Esophagus muscularis mucosa (tissue), 4 donors: ENCODE measurements around the gene ZNF578. TPM values are rescaled to one million over a fixed set of nuclear protein-coding genes. Genes with fewer than 3 reads are reported as not detected.

Experiments
- DNase-seq: peaks from one replicate; pipeline ENCODE4 v3.0.0-alpha.2; 2017; ENCODE audit errors: extremely low spot score
- H3K27ac ChIP-seq, 4 donors: fragments of 200-600 bp; sonication (generic); replicated peaks in 1 of 4; 1 replicate in 3 of 4; 2 replicates in 1 of 4; pipeline ENCODE4 v1.5.1; 2016 to 2019; ENCODE audit warnings: mild to moderate bottlenecking in 1 of 4
- H3K27me3 ChIP-seq, 4 donors: fragments of 200-600 bp; sonication (generic); one replicate each; pipeline versions ENCODE4 v1.5.1 to v1.6.0; 2016 to 2019
- H3K36me3 ChIP-seq, 4 donors: fragments of 200-600 bp; sonication (generic); one replicate each; pipeline ENCODE4 v1.5.1; 2016 to 2019
- H3K4me1 ChIP-seq, 4 donors: fragments of 200-600 bp; sonication (generic); one replicate each; pipeline ENCODE4 v1.5.1; 2016 to 2019
- H3K4me3 ChIP-seq, 4 donors: fragments of 200-600 bp; sonication (generic); 1 replicate in 2 of 4; 2 replicates in 2 of 4; pipeline ENCODE4 v1.5.1; 2016 to 2019; ENCODE audit warnings: mild to moderate bottlenecking in 4 of 4, moderate library complexity in 1 of 4
- H3K9me3 ChIP-seq, 4 donors: fragments of 200-600 bp; sonication (generic); 1 replicate in 3 of 4; 2 replicates in 1 of 4; pipeline ENCODE4 v1.5.1; 2016 to 2019
- CTCF ChIP-seq, 3 experiments: fragments of 200-600 bp in 2 of 3; fragments of 450-650 bp in 1 of 3; sonication (generic) in 2 of 3; IDR thresholded peaks; one replicate each; pipeline ENCODE4 v1.5.1; 2017 to 2019; ENCODE audit warnings: antibody characterized with exemption in 3 of 3, mild to moderate bottlenecking in 2 of 3, moderate library complexity in 1 of 3
- EP300 ChIP-seq: sonication (generic); formaldehyde crosslinking; IDR thresholded peaks from one replicate; pipeline ENCODE4 v1.6.1; 2017; ENCODE audit warnings: antibody characterized with exemption
- POLR2A ChIP-seq: fragments of 450-650 bp; IDR thresholded peaks from one replicate; pipeline ENCODE4 v1.6.1; 2017; ENCODE audit warnings: antibody characterized with exemption, moderate library complexity, mild to moderate bottlenecking, low read depth
- POLR2AphosphoS5 ChIP-seq, 2 donors: sonication (generic); formaldehyde crosslinking; IDR thresholded peaks; one replicate each; pipeline ENCODE4 v1.6.1; 2017; ENCODE audit warnings: antibody characterized with exemption in 2 of 2
- WGBS: methylation state at CpG from one replicate; pipeline ENCODE4 v1.1.5; 2018; 5-methylcytosine and 5-hydroxymethylcytosine counted together
- intact Hi-C: fragments of 100-400 bp; cut with DNase I; formaldehyde crosslinking; loops from one replicate; pipeline ENCODE4 v1.15.1; 2023
- total RNA-seq, 4 donors: library from RNA; depleted of rRNA; stranded (reverse); fragments of >200 nt; gene quantifications; one replicate each; pipeline versions ENCODE4 v1.1.0 to v1.2.1, GENCODE V29; 2016

Gene ZNF578
- total RNA-seq, 4 donors from 2014 or later: 1.4 to 4.2 (median 3.2) TPM

- H3K27me3 ChIP-seq: no peaks in the 10 kb centered on the region
- H3K27ac ChIP-seq: no peak overlapping the region
- no peak for DNase-seq
- no peaks in the 10 kb centered on the region for H3K36me3 ChIP-seq
- WGBS: 81% methylated on average over 14 of the region's 14 CpGs
- H3K4me3 ChIP-seq: no peak overlapping the region
- TF ChIP-seq EP300 (no peak), CTCF (IDR thresholded peaks at IDR 0.05) (no peak), POLR2AphosphoS5 (IDR thresholded peaks at IDR 0.05) (no peak), POLR2A (no peak)
- peaks cover 0 to 10% (median 2%) of the 10 kb centered on the region in 4 donors for H3K4me1 ChIP-seq
- H3K9me3 ChIP-seq: no peaks in the 10 kb centered on the region
- intact Hi-C loops: no loop called here
Observed at GRCh38 chr19:52522551-52522950, 69.2 kb downstream of the ZNF578 start.

GRCh38 chr19:52524086-52524485 lies 70.7 kb downstream of the ZNF578 start:
- no peak for DNase-seq
- Histone ChIP-seq H3K4me3 (no peak overlapping the region), H3K9me3 (no peaks in the 10 kb centered on the region), H3K4me1 (peaks cover 11 to 21% (median 15%) of the 10 kb centered on the region in 4 donors), H3K27me3 (no peaks in the 10 kb centered on the region), H3K36me3 (no peaks in the 10 kb centered on the region), H3K27ac (no peak overlapping the region)
- TF ChIP-seq POLR2A: no peak
- TF ChIP-seq CTCF (IDR thresholded peaks at IDR 0.05): no peak
- TF ChIP-seq POLR2AphosphoS5 (IDR thresholded peaks at IDR 0.05): no peak
- TF ChIP-seq EP300: no peak
- intact Hi-C loops: no loop called here
- 85% methylated on average over 20 of the region's 20 CpGs for WGBS

GRCh38 chr19:52527134-52527955 lies 74.0 kb downstream of the ZNF578 start, which contains the start of gene ZNF808:
Gene ZNF808, plus strand, starts transcription at chr19:52527668. Its CDS starts 15,617 bp downstream, at chr19:52543285.
- no peaks in the 10 kb centered on the region for H3K27me3 ChIP-seq
- peak within 1 kb of the TSS; percentile 83 to 95 (median 92) for H3K27ac ChIP-seq
- H3K4me1 ChIP-seq: peaks cover 12 to 27% (median 16%) of the 10 kb centered on the region in 4 donors
- no peaks in the 10 kb centered on the region for H3K36me3 ChIP-seq
- peak within 1 kb of the TSS; percentile 68 to 81 (median 74) for H3K4me3 ChIP-seq
- intact Hi-C loops: loop anchor here (5.0 kb wide), 2 partner anchors 40 to 165 kb away; no protein-coding TSS in a partner anchor
- WGBS: 0% methylated on average over 25 of the region's 54 CpGs
- TF ChIP-seq CTCF (IDR thresholded peaks at IDR 0.05) (peak; percentile 49 to 70 (median 70)), EP300 (no peak), POLR2AphosphoS5 (IDR thresholded peaks at IDR 0.05) (peak; percentile 71 to 72), POLR2A (no peak)
- peak; percentile 99 for DNase-seq
- H3K9me3 ChIP-seq: no peaks in the 10 kb centered on the region

GRCh38 chr19:52527956-52528351 lies 74.6 kb downstream of the ZNF578 start:
- Histone ChIP-seq H3K27ac (peak overlapping the region; percentile 83 to 95 (median 92)), H3K27me3 (no peaks in the 10 kb centered on the region), H3K36me3 (peaks cover 0 to 4% (median under 1%) of the 10 kb centered on the region in 4 donors), H3K9me3 (no peaks in the 10 kb centered on the region), H3K4me1 (peaks cover 12 to 27% (median 16%) of the 10 kb centered on the region in 4 donors), H3K4me3 (peak overlapping the region; percentile 68 to 81 (median 74))
- no peak for DNase-seq
- TF ChIP-seq POLR2AphosphoS5 (IDR thresholded peaks at IDR 0.05): no peak
- no peak for TF ChIP-seq POLR2A
- no peak for TF ChIP-seq EP300
- no peak for TF ChIP-seq CTCF (IDR thresholded peaks at IDR 0.05)
- WGBS: under 1% methylated on average over 25 of the region's 25 CpGs
- intact Hi-C loops: loop anchor here (5.0 kb wide), 2 partner anchors 39 to 164 kb away; no protein-coding TSS in a partner anchor
